AG09309 (cell line): Measurements from ENCODE around the gene PIGA.

Experiments
- DNase-seq: peaks from one replicate; pipeline ENCODE4 v3.0.0-alpha.2; 2010; ENCODE audit warnings: low read depth
- H3K4me3 ChIP-seq: 2 replicates; pipeline ENCODE4 v1.5.1; 2011; ENCODE audit warnings: mild to moderate bottlenecking, low read depth, low read length, moderate library complexity; ENCODE audit not compliant: control insufficient read depth
- CTCF ChIP-seq: IDR thresholded peaks from 2 replicates; pipeline ENCODE4 v1.5.1; 2011; ENCODE audit warnings: mild to moderate bottlenecking, low read depth, low read length, inconsistent platforms; ENCODE audit not compliant: insufficient read depth, control insufficient read depth; ENCODE audit errors: missing control alignments

Gene PIGA

GRCh38 chrX:15328131-15328530 lies 7.2 kb downstream of the PIGA start:
- no peak overlapping the region for H3K4me3 ChIP-seq
- DNase-seq, result no peak
- TF ChIP-seq CTCF, result no peak

GRCh38 chrX:15322472-15322871 lies 12.9 kb downstream of the PIGA start:
- no peak for TF ChIP-seq CTCF
- no peak for DNase-seq
- H3K4me3 ChIP-seq, result no peak overlapping the region

- no peak for DNase-seq
- no peak overlapping the region for H3K4me3 ChIP-seq
- no peak for TF ChIP-seq CTCF
Observed at GRCh38 chrX:15322072-15322471, 13.3 kb downstream of the PIGA start.

- no peak for DNase-seq
- no peak overlapping the region for H3K4me3 ChIP-seq
- TF ChIP-seq CTCF, result no peak
Observed at GRCh38 chrX:15321447-15321846, 13.9 kb downstream of the PIGA start.

- TF ChIP-seq CTCF, result no peak
- no peak overlapping the region for H3K4me3 ChIP-seq
- DNase-seq, result no peak
Observed at GRCh38 chrX:15320297-15320696, 15.0 kb downstream of the PIGA start.

GRCh38 chrX:15319075-15319474 lies 16.2 kb downstream of the PIGA start:
- no peak overlapping the region for H3K4me3 ChIP-seq
- no peak for DNase-seq
- TF ChIP-seq CTCF, result no peak

GRCh38 chrX:15315509-15315908 lies 19.8 kb downstream of the PIGA start, which contains the start of gene ASB11:
ASB11 (minus strand) TSS chrX:15315640; CDS start chrX:15315605, 35 bp downstream.
- TF ChIP-seq CTCF, result no peak
- H3K4me3 ChIP-seq, result no peak within 1 kb of the TSS
- no peak for DNase-seq
